Measurements from ENCODE around the gene CDH4.

Gene CDH4

GRCh38 chr20:61916318-61916891 is 664.3 kb downstream of the CDH4 start:
- no peak overlapping the region for H3K9ac ChIP-seq (ENCODE audit: low read depth in 1 of 2, low read length in 2 of 2)
- no peaks in the 10 kb centered on the region for H3K27me3 ChIP-seq (ENCODE audit: control insufficient read depth in 2 of 2, insufficient read depth in 2 of 2, low read length in 2 of 2)
- H3K36me3 ChIP-seq (ENCODE audit: control insufficient read depth in 2 of 2, insufficient read depth in 2 of 2, low read length in 2 of 2) = no peaks in the 10 kb centered on the region
- no peak overlapping the region for H3K4me3 ChIP-seq (ENCODE audit: low read length in 2 of 2)
- H3K4me1 ChIP-seq (ENCODE audit: control insufficient read depth in 2 of 2, insufficient read depth in 2 of 2, low read length in 2 of 2) = no peaks in the 10 kb centered on the region
- peaks cover 0 to 3% of the 10 kb centered on the region in 2 donors for H3K9me3 ChIP-seq (ENCODE audit: control insufficient read depth in 2 of 2, low read length in 2 of 2)
- H3K27ac ChIP-seq (ENCODE audit: low read depth in 2 of 2, low read length in 2 of 2) = no peak overlapping the region

GRCh38 chr20:61917474-61918145 is 665.5 kb downstream of the CDH4 start:
- H3K4me3 ChIP-seq (ENCODE audit: low read length in 2 of 2) = no peak overlapping the region
- no peaks in the 10 kb centered on the region for H3K4me1 ChIP-seq (ENCODE audit: control insufficient read depth in 2 of 2, insufficient read depth in 2 of 2, low read length in 2 of 2)
- no peaks in the 10 kb centered on the region for H3K27me3 ChIP-seq (ENCODE audit: control insufficient read depth in 2 of 2, insufficient read depth in 2 of 2, low read length in 2 of 2)
- H3K9me3 ChIP-seq (ENCODE audit: control insufficient read depth in 2 of 2, low read length in 2 of 2) = peaks cover 0 to 3% of the 10 kb centered on the region in 2 donors
- no peaks in the 10 kb centered on the region for H3K36me3 ChIP-seq (ENCODE audit: control insufficient read depth in 2 of 2, insufficient read depth in 2 of 2, low read length in 2 of 2)
- H3K27ac ChIP-seq (ENCODE audit: low read depth in 2 of 2, low read length in 2 of 2) = no peak overlapping the region
- no peak overlapping the region for H3K9ac ChIP-seq (ENCODE audit: low read depth in 1 of 2, low read length in 2 of 2)

GRCh38 chr20:61918548-61918947 is 666.5 kb downstream of the CDH4 start:
- H3K9me3 ChIP-seq (ENCODE audit: control insufficient read depth in 2 of 2, low read length in 2 of 2) = peaks cover 0 to 3% of the 10 kb centered on the region in 2 donors
- no peak overlapping the region for H3K4me3 ChIP-seq (ENCODE audit: low read length in 2 of 2)
- H3K36me3 ChIP-seq (ENCODE audit: control insufficient read depth in 2 of 2, insufficient read depth in 2 of 2, low read length in 2 of 2) = no peaks in the 10 kb centered on the region
- H3K4me1 ChIP-seq (ENCODE audit: control insufficient read depth in 2 of 2, insufficient read depth in 2 of 2, low read length in 2 of 2) = no peaks in the 10 kb centered on the region
- H3K27me3 ChIP-seq (ENCODE audit: control insufficient read depth in 2 of 2, insufficient read depth in 2 of 2, low read length in 2 of 2) = no peaks in the 10 kb centered on the region
- no peak overlapping the region for H3K27ac ChIP-seq (ENCODE audit: low read depth in 2 of 2, low read length in 2 of 2)
- H3K9ac ChIP-seq (ENCODE audit: low read depth in 1 of 2, low read length in 2 of 2) = no peak overlapping the region

GRCh38 chr20:61919239-61919638 is 667.2 kb downstream of the CDH4 start:
- peaks cover 0 to 3% of the 10 kb centered on the region in 2 donors for H3K9me3 ChIP-seq (ENCODE audit: control insufficient read depth in 2 of 2, low read length in 2 of 2)
- H3K9ac ChIP-seq (ENCODE audit: low read depth in 1 of 2, low read length in 2 of 2) = no peak overlapping the region
- no peak overlapping the region for H3K27ac ChIP-seq (ENCODE audit: low read depth in 2 of 2, low read length in 2 of 2)
- H3K4me3 ChIP-seq (ENCODE audit: low read length in 2 of 2) = no peak overlapping the region
- no peaks in the 10 kb centered on the region for H3K4me1 ChIP-seq (ENCODE audit: control insufficient read depth in 2 of 2, insufficient read depth in 2 of 2, low read length in 2 of 2)
- H3K27me3 ChIP-seq (ENCODE audit: control insufficient read depth in 2 of 2, insufficient read depth in 2 of 2, low read length in 2 of 2) = no peaks in the 10 kb centered on the region
- H3K36me3 ChIP-seq (ENCODE audit: control insufficient read depth in 2 of 2, insufficient read depth in 2 of 2, low read length in 2 of 2) = no peaks in the 10 kb centered on the region

- Histone ChIP-seq H3K9ac (ENCODE audit: low read depth in 1 of 2, low read length in 2 of 2) (no peak overlapping the region), H3K27me3 (ENCODE audit: control insufficient read depth in 2 of 2, insufficient read depth in 2 of 2, low read length in 2 of 2) (no peaks in the 10 kb centered on the region), H3K27ac (ENCODE audit: low read depth in 2 of 2, low read length in 2 of 2) (no peak overlapping the region), H3K4me3 (ENCODE audit: low read length in 2 of 2) (no peak overlapping the region), H3K36me3 (ENCODE audit: control insufficient read depth in 2 of 2, insufficient read depth in 2 of 2, low read length in 2 of 2) (no peaks in the 10 kb centered on the region), H3K9me3 (ENCODE audit: control insufficient read depth in 2 of 2, low read length in 2 of 2) (peaks cover 0 to 3% of the 10 kb centered on the region in 2 donors), H3K4me1 (ENCODE audit: control insufficient read depth in 2 of 2, insufficient read depth in 2 of 2, low read length in 2 of 2) (no peaks in the 10 kb centered on the region)
These were observed 667.8 kb downstream of the CDH4 start for GRCh38 chr20:61919675-61920365.

GRCh38 chr20:61922411-61922810 is 670.4 kb downstream of the CDH4 start:
- Histone ChIP-seq H3K27me3 (ENCODE audit: control insufficient read depth in 2 of 2, insufficient read depth in 2 of 2, low read length in 2 of 2) (no peaks in the 10 kb centered on the region), H3K27ac (ENCODE audit: low read depth in 2 of 2, low read length in 2 of 2) (no peak overlapping the region), H3K9me3 (ENCODE audit: control insufficient read depth in 2 of 2, low read length in 2 of 2) (peaks cover 0 to 3% of the 10 kb centered on the region in 2 donors), H3K4me1 (ENCODE audit: control insufficient read depth in 2 of 2, insufficient read depth in 2 of 2, low read length in 2 of 2) (no peaks in the 10 kb centered on the region), H3K4me3 (ENCODE audit: low read length in 2 of 2) (no peak overlapping the region), H3K36me3 (ENCODE audit: control insufficient read depth in 2 of 2, insufficient read depth in 2 of 2, low read length in 2 of 2) (no peaks in the 10 kb centered on the region), H3K9ac (ENCODE audit: low read depth in 1 of 2, low read length in 2 of 2) (no peak overlapping the region)

- Histone ChIP-seq H3K27ac (ENCODE audit: low read depth in 2 of 2, low read length in 2 of 2) (no peak overlapping the region), H3K9me3 (ENCODE audit: control insufficient read depth in 2 of 2, low read length in 2 of 2) (peaks cover 0 to 3% of the 10 kb centered on the region in 2 donors), H3K36me3 (ENCODE audit: control insufficient read depth in 2 of 2, insufficient read depth in 2 of 2, low read length in 2 of 2) (no peaks in the 10 kb centered on the region), H3K27me3 (ENCODE audit: control insufficient read depth in 2 of 2, insufficient read depth in 2 of 2, low read length in 2 of 2) (no peaks in the 10 kb centered on the region), H3K9ac (ENCODE audit: low read depth in 1 of 2, low read length in 2 of 2) (no peak overlapping the region), H3K4me3 (ENCODE audit: low read length in 2 of 2) (no peak overlapping the region), H3K4me1 (ENCODE audit: control insufficient read depth in 2 of 2, insufficient read depth in 2 of 2, low read length in 2 of 2) (no peaks in the 10 kb centered on the region)
These were observed 670.9 kb downstream of the CDH4 start for GRCh38 chr20:61922936-61923335.

- Histone ChIP-seq H3K27me3 (ENCODE audit: control insufficient read depth in 2 of 2, insufficient read depth in 2 of 2, low read length in 2 of 2) (no peaks in the 10 kb centered on the region), H3K36me3 (ENCODE audit: control insufficient read depth in 2 of 2, insufficient read depth in 2 of 2, low read length in 2 of 2) (no peaks in the 10 kb centered on the region), H3K4me1 (ENCODE audit: control insufficient read depth in 2 of 2, insufficient read depth in 2 of 2, low read length in 2 of 2) (no peaks in the 10 kb centered on the region), H3K4me3 (ENCODE audit: low read length in 2 of 2) (no peak overlapping the region), H3K27ac (ENCODE audit: low read depth in 2 of 2, low read length in 2 of 2) (no peak overlapping the region), H3K9ac (ENCODE audit: low read depth in 1 of 2, low read length in 2 of 2) (no peak overlapping the region), H3K9me3 (ENCODE audit: control insufficient read depth in 2 of 2, low read length in 2 of 2) (peaks cover 0 to 3% of the 10 kb centered on the region in 2 donors)
These were observed 671.5 kb downstream of the CDH4 start for GRCh38 chr20:61923371-61924166.

GRCh38 chr20:61924211-61924857 is 672.3 kb downstream of the CDH4 start:
- Histone ChIP-seq H3K4me1 (ENCODE audit: control insufficient read depth in 2 of 2, insufficient read depth in 2 of 2, low read length in 2 of 2) (no peaks in the 10 kb centered on the region), H3K27ac (ENCODE audit: low read depth in 2 of 2, low read length in 2 of 2) (no peak overlapping the region), H3K4me3 (ENCODE audit: low read length in 2 of 2) (no peak overlapping the region), H3K36me3 (ENCODE audit: control insufficient read depth in 2 of 2, insufficient read depth in 2 of 2, low read length in 2 of 2) (no peaks in the 10 kb centered on the region), H3K9ac (ENCODE audit: low read depth in 1 of 2, low read length in 2 of 2) (no peak overlapping the region), H3K27me3 (ENCODE audit: control insufficient read depth in 2 of 2, insufficient read depth in 2 of 2, low read length in 2 of 2) (no peaks in the 10 kb centered on the region), H3K9me3 (ENCODE audit: control insufficient read depth in 2 of 2, low read length in 2 of 2) (peaks cover 0 to 3% of the 10 kb centered on the region in 2 donors)

Data from mucosa of rectum (tissue), 2 donors.